ENCODE results near the gene TLCD3B.
"Not testable (repeated sequence)": the region's sequence is repeated elsewhere in the genome, so short reads cannot be mapped to it uniquely, and the experiment has no call there.

- TF ChIP-seq EZH2phosphoT487 (IDR thresholded peaks at IDR 0.05; ENCODE audit: insufficient read depth, low read depth); EZH2 (IDR thresholded peaks at IDR 0.05; ENCODE audit: insufficient read depth, poor library complexity, severe bottlenecking): not testable (repeated sequence)
Observed at GRCh38 chr16:30015450-30015849, 15.6 kb downstream of the TLCD3B start.

Data from GM23248 (cell line).